ENCODE measurements around the gene GHITM.
"Not testable (repeated sequence)": the region's sequence is repeated elsewhere in the genome, so short reads cannot be mapped to it uniquely, and the experiment has no call there.

Gene GHITM, protein sequence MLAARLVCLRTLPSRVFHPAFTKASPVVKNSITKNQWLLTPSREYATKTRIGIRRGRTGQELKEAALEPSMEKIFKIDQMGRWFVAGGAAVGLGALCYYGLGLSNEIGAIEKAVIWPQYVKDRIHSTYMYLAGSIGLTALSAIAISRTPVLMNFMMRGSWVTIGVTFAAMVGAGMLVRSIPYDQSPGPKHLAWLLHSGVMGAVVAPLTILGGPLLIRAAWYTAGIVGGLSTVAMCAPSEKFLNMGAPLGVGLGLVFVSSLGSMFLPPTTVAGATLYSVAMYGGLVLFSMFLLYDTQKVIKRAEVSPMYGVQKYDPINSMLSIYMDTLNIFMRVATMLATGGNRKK

DNA sequence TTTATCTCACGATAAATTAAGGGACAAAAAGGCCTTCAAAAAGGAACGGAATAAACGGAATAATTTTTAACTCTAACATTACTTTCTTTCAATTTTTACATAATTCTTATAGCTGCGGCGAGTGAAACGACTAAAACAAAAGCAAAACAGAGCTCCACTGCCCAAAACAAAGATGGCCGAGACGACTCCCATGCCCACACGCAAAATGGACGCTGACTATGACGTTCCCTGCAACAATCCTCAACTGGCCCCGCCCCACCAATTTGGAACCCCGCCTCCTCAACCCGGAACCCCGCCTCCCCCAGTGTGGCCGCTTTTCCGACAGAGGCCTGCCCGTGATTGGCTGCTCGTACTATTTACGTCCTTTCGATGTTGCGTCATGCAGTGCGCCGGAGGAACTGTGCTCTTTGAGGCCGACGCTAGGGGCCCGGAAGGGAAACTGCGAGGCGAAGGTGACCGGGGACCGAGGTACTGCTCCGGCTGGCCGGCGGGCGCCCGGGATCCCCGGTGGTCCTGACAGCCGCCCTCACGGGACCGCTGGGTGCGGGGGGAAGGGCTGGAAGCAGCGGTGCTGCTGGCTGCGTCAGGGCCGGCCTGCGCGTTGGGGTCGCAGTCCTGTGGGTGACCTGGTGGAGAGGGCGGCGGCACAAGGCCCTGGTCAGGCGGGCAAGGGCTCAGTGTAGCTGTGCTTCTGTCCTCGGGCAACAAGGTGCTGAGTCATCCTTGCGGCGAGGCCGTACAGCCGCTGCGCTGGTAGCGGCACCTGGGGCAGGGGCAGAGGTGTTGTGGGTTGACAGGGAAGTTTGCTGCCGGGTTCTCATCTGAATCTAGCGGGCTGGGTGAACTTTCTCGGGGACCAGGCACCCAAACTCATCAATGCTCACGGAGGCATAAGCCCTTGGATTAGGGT lies at the start of gene GHITM:
Gene GHITM (plus strand): TSS at position 384 of the 910 bp plus-strand sequence. CDS start 1,992 bp downstream, outside the sequence.
- peak; percentile 90 for DNase-seq

DNA sequence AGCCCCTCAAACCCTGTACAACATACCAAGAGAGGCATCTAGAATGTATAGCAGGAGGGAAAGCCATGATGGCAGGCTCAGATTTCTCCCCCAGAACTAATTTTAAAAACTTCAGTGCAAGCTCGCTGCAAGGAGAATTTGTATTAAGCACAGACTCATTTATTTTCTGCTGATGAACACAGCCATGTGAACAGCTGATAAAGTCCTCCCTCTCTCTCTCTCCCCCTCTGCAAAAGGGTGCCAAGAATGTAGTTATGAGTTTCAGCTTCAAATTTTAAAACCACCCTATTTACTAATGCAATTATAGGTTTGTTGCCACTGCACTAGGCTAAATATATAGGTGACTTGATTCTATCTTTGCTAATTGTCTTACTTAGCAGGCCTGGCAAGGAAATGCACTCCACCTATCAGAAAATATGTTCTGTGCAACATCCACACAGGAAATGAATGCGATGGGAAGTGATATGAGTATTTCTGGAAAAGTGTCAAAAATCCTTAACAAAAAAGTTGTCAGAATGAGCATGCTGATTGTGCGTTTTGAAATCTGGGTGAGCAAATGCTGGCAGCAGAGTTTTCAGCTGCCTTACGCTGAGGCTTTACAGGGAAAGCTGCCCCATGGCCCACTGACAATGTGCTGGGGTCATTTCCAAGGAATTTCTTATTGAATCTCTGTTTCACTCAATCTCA lies 43.4 kb upstream of the GHITM start:
- DNase-seq = no peak

- DNase-seq = peak; percentile 29
Observed at GRCh38 chr10:84097787-84098353, 41.4 kb upstream of the GHITM start.

- DNase-seq = no peak
Observed at GRCh38 chr10:84098667-84099066, 40.6 kb upstream of the GHITM start.

DNA sequence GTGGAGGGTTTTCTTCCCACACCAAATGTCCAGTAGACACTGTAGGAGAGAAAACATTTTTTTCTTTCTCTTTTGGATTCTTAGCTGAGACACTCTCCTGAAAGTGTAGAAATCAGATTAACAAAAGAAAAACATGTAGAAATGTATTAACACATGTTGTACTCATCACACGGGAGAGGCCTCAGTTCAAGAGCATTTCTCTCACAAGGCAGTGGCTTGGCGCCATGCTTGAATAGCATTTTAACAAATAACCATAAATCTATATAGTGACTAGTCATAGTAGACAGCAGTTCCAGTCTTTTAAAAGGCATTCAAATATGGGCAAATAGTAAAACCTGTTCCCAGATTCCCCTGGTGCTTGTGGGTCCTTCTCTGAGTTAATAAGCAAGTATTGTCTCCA lies 38.3 kb upstream of the GHITM start:
- DNase-seq = no peak

DNA sequence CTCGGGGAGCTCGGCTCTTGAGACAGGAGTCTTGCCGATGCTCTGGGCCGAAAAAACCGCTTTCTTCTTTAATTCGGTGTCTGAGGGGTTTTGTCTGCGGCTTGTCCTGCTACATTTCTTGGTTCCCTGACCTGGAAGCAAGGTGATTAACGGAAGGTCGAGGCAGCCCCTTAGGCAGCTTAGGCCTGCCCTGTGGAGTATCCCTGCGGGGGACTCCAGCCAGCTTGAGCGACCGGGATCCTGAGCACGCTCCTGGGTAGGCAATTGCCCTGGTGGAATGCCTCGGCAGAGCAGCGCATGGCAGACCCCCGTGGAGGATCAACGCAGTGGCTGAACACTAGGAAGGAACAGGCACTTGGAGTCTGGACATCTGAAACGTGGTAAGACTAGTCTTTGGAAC lies 30.5 kb upstream of the GHITM start:
- DNase-seq = no peak

GRCh38 chr10:84109772-84110171 lies 29.5 kb upstream of the GHITM start:
- DNase-seq = not testable (repeated sequence)

- DNase-seq = not testable (repeated sequence)
Observed at GRCh38 chr10:84113468-84113867, 25.8 kb upstream of the GHITM start.

- DNase-seq = no peak
Observed at GRCh38 chr10:84114088-84114667, 25.1 kb upstream of the GHITM start.

DNA sequence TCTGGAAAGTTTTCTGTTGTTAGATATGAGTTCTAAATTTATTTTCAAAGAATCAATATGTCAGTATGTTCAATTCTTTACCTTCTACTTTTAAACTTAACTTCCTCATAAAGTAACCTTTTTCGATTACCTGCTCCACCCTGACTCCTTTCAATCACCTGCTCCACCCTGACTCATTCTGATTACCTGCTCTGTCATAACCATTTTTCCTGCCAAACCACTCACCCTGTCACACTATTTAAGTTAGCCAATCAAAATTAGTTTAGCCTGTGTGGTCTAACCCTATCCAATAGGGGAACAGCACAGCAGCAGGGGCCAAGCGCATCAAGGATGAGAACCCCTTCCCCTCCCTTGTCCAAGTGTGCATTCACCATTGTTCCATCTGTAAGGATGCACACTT lies 22.1 kb upstream of the GHITM start:
- not testable (repeated sequence) for DNase-seq

DNA sequence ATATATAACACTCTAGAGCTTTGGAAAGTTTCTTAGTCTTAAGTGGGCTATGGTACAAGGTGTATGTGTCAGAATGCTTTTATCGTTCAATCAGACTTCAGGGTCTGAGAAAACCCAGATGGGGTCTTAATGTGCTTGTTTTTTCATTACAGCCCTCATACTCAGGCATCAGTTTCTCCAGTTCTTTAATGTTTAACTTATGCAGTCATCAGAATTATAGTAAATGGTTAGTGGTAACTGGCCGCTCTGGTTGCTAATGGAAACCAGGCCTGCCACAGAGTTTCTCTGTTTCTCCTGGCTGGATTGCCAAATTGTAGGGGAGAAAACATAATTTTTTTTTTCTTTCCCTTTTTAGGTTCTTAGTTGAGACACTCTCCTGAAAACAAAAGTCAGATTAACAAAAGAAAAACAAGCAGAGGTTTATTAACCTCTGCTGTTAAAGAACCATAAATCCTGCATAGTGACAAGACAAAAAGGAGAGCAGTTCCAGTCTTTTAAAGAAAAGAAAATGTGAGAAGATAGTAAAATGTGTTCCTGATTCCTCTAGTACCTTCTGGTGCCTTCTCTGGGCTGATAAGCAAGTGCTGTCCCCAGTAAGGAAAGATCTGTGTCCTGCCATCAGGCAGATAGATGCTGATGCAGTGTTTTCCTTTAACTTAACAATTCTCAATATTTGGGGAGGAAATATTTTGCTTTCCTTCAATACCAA lies 21.5 kb upstream of the GHITM start:
- no peak for DNase-seq

- no peak for DNase-seq
Observed at GRCh38 chr10:84118395-84119006, 20.8 kb upstream of the GHITM start.

- no peak for DNase-seq
Observed at GRCh38 chr10:84123362-84123761, 15.9 kb upstream of the GHITM start.

GRCh38 chr10:84125910-84126784 lies 13.2 kb upstream of the GHITM start:
- DNase-seq = not testable (repeated sequence)

DNA sequence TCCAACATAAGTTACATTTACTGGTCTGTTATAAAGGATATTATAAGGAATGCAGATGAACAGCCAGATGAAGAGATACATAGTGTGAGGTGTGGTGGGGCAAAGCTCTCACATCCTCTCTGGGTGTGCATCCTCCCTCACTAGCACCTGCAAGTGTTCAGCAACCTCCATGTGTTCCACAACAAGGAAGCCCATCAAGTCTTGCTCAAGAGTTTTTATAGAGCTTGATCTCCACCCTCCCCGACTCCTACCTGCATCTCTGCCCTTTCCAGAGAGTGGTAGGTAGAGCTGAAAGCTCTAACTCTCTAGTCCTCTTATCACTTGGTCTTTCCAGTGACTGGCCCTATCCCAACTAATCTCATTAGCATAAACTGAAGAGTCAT lies 12.5 kb upstream of the GHITM start:
- no peak for DNase-seq

DNA sequence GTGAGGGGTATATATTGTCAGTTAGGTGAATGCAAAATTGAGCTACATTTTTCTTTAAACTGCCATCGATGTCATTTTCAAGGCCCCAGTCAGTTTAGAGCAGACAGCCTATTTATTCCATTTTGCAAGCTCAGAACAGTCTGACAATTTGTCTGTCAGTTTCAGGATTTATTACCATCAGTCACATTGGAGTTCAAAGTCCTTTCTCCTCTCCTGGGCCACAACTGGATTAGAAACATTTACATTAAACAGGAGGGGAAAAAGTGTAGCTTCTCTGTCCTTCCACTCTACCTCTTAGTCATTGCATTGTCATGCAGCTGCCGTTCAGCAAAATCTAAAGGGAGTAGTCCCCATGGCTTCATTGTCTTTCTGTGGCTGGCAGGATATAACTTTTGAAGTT lies 3.5 kb upstream of the GHITM start:
- no peak for DNase-seq

GRCh38 chr10:84137811-84138210 lies 1.5 kb upstream of the GHITM start:
- DNase-seq = no peak

- DNase-seq = no peak
Observed at GRCh38 chr10:84138478-84139125, 707 bp upstream of the GHITM start.

DNA sequence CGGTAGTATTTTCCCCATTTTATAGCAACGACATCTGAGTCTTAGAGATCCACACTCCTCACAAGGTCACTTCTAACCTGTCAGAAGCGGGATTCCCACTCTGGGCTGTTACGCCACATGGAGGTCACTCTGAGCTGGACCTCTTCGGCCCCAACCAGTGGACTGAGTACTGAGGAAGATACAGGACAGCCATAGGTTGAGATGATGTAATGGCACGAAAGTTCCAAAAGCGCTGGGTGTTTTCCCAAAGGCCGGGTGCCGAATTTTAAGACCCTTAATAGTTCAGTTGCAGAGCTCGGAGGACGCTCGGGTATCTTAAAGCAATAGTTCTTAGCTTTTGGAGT lies 699 bp downstream of the GHITM start:
- no peak for DNase-seq

DNA sequence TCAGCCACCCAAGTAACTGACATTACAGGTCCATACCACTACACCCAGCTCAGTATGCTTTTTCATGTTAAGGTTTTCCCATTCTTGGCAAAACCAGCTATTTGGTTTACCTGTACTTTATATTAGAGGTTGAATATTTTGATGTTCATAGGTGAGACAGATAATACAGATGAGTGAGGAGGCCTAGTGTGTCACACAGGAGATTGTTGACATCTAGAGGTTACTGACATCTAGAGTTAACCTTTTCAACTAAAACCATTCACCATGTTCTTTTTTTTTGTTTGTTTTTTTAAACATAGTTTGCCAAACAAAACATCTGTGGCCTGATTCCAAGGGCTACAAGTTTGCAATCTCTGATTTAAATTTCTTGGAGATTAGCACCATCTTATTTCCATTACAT lies 8.0 kb downstream of the GHITM start:
- DNase-seq = no peak
